Activated effector memory CD4-positive, alpha-beta T cell treated with Interleukin-2 at 50 U/mL for 16 hours (primary cell): ENCODE measurements around the gene TAF5.
"Not testable (repeated sequence)": the region's sequence is repeated elsewhere in the genome, so short reads cannot be mapped to it uniquely, and the experiment has no call there.

Experiments
- DNase-seq: peaks from one replicate; pipeline ENCODE4 v3.0.0-alpha.2; 2020

Gene TAF5

GRCh38 chr10:103415581-103415980 is 47.8 kb downstream of the TAF5 start:
- DNase-seq: no peak

DNA sequence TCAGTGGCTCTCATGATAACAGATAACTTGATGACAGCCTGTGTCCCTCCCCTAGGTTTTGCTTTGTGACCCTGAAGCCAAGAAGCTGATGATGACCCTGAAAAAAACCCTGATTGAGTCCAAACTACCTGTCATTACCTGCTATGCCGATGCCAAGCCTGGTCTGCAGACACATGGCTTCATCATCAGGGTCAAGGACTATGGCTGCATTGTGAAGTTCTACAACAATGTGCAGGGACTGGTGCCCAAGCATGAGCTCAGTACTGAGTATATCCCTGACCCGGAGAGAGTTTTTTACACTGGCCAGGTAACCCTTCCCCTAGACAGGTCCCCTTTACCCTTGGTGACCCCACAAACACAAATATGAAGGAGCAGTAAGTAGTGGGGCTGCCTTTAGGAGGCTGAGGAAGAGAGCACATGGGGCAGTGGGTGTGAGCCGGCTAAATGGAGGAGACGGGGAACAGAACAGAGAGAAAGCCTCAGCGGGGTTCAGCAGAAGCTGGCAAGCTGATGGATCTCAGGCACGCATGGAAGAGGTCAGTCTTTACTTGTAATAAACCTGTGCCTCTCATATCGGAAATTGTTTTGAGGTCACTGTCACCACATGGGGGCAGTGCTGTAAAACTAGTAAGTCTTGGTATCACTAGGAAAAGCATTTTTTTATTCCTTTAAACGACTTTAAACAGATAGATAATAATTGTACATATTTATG is 48.8 kb downstream of the TAF5 start:
- peak; percentile 26 for DNase-seq

DNA sequence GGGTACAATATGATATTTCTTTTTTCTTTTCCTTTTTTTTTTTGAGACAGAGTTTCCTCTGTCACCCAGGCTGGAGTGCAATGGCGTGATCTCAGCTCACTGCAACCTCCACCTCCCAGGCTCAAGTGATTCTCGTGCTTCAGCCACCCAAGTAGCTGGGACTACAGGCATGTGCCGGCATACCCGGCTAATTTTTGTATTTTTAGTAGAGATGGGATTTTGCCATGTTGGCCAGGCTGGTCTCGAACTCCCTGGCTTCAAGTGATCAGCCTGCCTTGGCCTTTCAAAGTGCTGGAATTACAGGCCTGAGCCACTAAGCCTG is 49.3 kb downstream of the TAF5 start:
- not testable (repeated sequence) for DNase-seq

GRCh38 chr10:103417601-103418000 is 49.8 kb downstream of the TAF5 start:
- DNase-seq: no peak

GRCh38 chr10:103419101-103419500 is 51.3 kb downstream of the TAF5 start:
- DNase-seq: no peak

GRCh38 chr10:103423748-103424147 is 56.0 kb downstream of the TAF5 start:
- DNase-seq: no peak

- DNase-seq: no peak
These were observed 60.1 kb downstream of the TAF5 start for GRCh38 chr10:103427866-103428265.

DNA sequence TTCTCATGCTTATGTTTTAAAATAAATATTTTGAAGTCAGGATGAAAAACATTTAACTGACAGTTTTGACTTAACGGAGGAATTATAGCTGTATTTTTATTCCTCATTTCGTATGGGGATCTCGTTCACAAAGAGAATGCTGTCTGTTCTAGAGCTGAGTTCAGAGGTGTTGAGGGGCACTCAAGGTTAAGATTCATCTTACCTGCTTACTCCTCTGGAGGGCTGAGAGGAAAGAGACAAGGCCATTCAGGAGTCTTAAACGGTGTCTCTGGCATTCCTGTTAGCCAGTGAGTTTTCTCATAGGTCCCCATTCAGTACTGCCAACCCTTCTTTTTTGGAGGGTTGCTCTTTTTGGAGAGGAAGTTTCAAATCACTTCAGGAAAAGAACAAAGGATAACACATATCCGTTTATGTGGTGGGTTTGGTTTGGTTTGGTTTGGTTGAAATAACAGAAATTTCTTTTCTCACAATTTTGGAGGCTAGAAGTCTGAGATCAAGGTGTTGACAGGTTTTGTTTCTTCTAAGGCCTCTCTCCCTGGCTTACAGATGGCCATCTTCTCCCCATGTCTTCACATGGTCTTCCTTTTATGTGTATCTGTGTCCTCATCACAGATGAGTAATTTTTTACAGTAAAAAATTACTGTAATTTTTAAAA is 61.3 kb downstream of the TAF5 start:
- DNase-seq: no peak

GRCh38 chr10:103429647-103430046 is 61.9 kb downstream of the TAF5 start:
- no peak for DNase-seq

DNA sequence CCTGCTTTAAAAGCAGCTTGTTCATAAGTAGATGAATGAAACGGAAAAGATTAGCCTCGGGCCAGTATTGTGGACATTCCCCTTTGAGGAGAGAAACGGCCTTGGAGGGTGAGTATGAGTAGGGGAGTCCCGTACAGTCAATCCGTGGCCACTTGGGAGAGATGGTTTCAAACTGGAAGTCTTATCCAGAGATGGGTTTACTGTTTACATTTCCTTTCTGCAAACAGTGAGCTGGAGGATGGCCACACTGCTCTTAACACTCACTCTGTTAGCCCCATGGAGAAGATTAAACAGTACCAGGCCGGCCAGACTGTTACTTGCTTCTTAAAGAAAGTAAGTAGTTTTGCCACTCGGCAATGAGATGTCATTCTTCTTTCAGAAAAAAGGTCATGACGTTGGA is 64.1 kb downstream of the TAF5 start:
- no peak for DNase-seq

GRCh38 chr10:103433858-103434257 is 66.1 kb downstream of the TAF5 start:
- DNase-seq: no peak
